Measurements from ENCODE around the gene CDK12. TPM values are rescaled to one million over a fixed set of nuclear protein-coding genes. Genes with fewer than 3 reads are reported as not detected.

Gene CDK12
- total and polyA plus RNA-seq, 10 of the 15 experiments (the other 5 are each of a cell fraction or from before 2014, with no cell fraction given): 3.2 to 55.1 (median 31.9) TPM

GRCh38 chr17:39530513-39530912, 69.2 kb downstream of the CDK12 start:
- no peaks in the 10 kb centered on the region for H3K9me3 ChIP-seq (replicated peaks; ENCODE audit: control insufficient read depth, insufficient read depth, low read length)
- BruUV-seq (replicated peaks): no TSS peak
- TF ChIP-seq JUND (IDR thresholded peaks at IDR 0.05; ENCODE audit: low read depth, low read length): no peak
- TF ChIP-seq POLR2A (IDR thresholded peaks at IDR 0.05; ENCODE audit: low read depth, low read length): no peak
- TF ChIP-seq ASH2L (IDR thresholded peaks at IDR 0.05; ENCODE audit: borderline replicate concordance, low read depth): no peak
- no peaks in the 10 kb centered on the region for H3K79me2 ChIP-seq (ENCODE audit: control insufficient read depth, insufficient read depth, low read length)
- no peak overlapping the region for H3K4me3 ChIP-seq
- H4K20me1 ChIP-seq (ENCODE audit: control insufficient read depth, insufficient read depth): no peaks in the 10 kb centered on the region
- POLR2A ChIA-PET: no interaction called here
- H3K4me1 ChIP-seq (ENCODE audit: control insufficient read depth, insufficient read depth, low read length): no peaks in the 10 kb centered on the region
- intact Hi-C loops (cut with micrococcal nuclease; ENCODE audit: unreplicated experiment) (no loop called here), in situ Hi-C loops (cut with MboI) (no loop called here)
- H3K27ac ChIP-seq (ENCODE audit: control insufficient read depth, insufficient read depth): no peak overlapping the region
- ATAC-seq (no peak), DNase-seq (ENCODE audit: low read depth, low spot score) (no peak), FAIRE-seq (no peak)
- SMC1A ChIA-PET (ENCODE audit: uncharacterized antibody, unreplicated experiment): no interaction called here
- RAD21 ChIA-PET (ENCODE audit: unreplicated experiment): no interaction called here
- CTCF ChIA-PET: no interaction called here
- H3K9ac ChIP-seq (ENCODE audit: control insufficient read depth, insufficient read depth, low read length): no peak overlapping the region
- H3K4me2 ChIP-seq (ENCODE audit: control insufficient read depth, insufficient read depth): no peak overlapping the region
- H3K36me3 ChIP-seq (ENCODE audit: control insufficient read depth in 2 of 2, insufficient read depth in 2 of 2, low read length in 1 of 2): peaks cover 16 to 39% of the 10 kb centered on the region in 2 experiments
- no peaks in the 10 kb centered on the region for H3K27me3 ChIP-seq (replicated peaks in 1 of 2; ENCODE audit: control insufficient read depth in 2 of 2, insufficient read depth in 2 of 2, low read length in 1 of 2)
- no peak overlapping the region for H2AFZ ChIP-seq (ENCODE audit: control insufficient read depth, low read depth, low read length)
- WGBS (ENCODE audit: insufficient coverage, insufficient replicate concordance, low lambda C conversion rate, missing lambda C conversion rate): 93% methylated on average over 5 of the region's 10 CpGs

- Histone ChIP-seq H2AFZ (ENCODE audit: control insufficient read depth, low read depth, low read length) (no peak overlapping the region), H3K4me2 (ENCODE audit: control insufficient read depth, insufficient read depth) (no peak overlapping the region), H3K36me3 (ENCODE audit: control insufficient read depth in 2 of 2, insufficient read depth in 2 of 2, low read length in 1 of 2) (peaks cover 10 to 32% of the 10 kb centered on the region in 2 experiments), H3K4me1 (ENCODE audit: control insufficient read depth, insufficient read depth, low read length) (no peaks in the 10 kb centered on the region), H3K27ac (ENCODE audit: control insufficient read depth, insufficient read depth) (no peak overlapping the region), H3K27me3 (replicated peaks in 1 of 2; ENCODE audit: control insufficient read depth in 2 of 2, insufficient read depth in 2 of 2, low read length in 1 of 2) (no peaks in the 10 kb centered on the region), H3K4me3 (no peak overlapping the region), H3K79me2 (ENCODE audit: control insufficient read depth, insufficient read depth, low read length) (no peaks in the 10 kb centered on the region), H4K20me1 (ENCODE audit: control insufficient read depth, insufficient read depth) (no peaks in the 10 kb centered on the region), H3K9ac (ENCODE audit: control insufficient read depth, insufficient read depth, low read length) (no peak overlapping the region), H3K9me3 (replicated peaks; ENCODE audit: control insufficient read depth, insufficient read depth, low read length) (no peaks in the 10 kb centered on the region)
- intact Hi-C loops (cut with micrococcal nuclease; ENCODE audit: unreplicated experiment) (no loop called here), in situ Hi-C loops (cut with MboI) (no loop called here)
- ChIA-PET CTCF (interaction anchor here (0.9 kb wide), 1 partner anchor 255 kb away, joined by 3 read pairs; no protein-coding TSS in a partner anchor), RAD21 (ENCODE audit: unreplicated experiment) (no interaction called here), SMC1A (ENCODE audit: uncharacterized antibody, unreplicated experiment) (no interaction called here), POLR2A (interaction anchor here (0.5 kb wide), 1 partner anchor 241 kb away, joined by 4 read pairs; no protein-coding TSS in a partner anchor)
- 89% methylated on average over 6 of the region's 6 CpGs for WGBS (ENCODE audit: insufficient coverage, insufficient replicate concordance, low lambda C conversion rate, missing lambda C conversion rate)
- FAIRE-seq (no peak), DNase-seq (ENCODE audit: low read depth, low spot score) (no peak), ATAC-seq (no peak)
- BruUV-seq (replicated peaks): no TSS peak
- TF ChIP-seq SMAD1 (IDR thresholded peaks at IDR 0.05; ENCODE audit: low read depth, partially characterized antibody) (no peak), JUNB (IDR thresholded peaks at IDR 0.05) (no peak), BHLHE40 (IDR thresholded peaks at IDR 0.05; ENCODE audit: borderline replicate concordance in 1 of 2, low read depth in 2 of 2, low read length in 1 of 2) (no peak), E2F8 (IDR thresholded peaks at IDR 0.05; ENCODE audit: low read depth, partially characterized antibody) (no peak), ZNF384 (IDR thresholded peaks at IDR 0.05; ENCODE audit: borderline replicate concordance, low read depth, low read length) (no peak), IRF5 (IDR thresholded peaks at IDR 0.05; ENCODE audit: borderline replicate concordance) (no peak), RUNX3 (IDR thresholded peaks at IDR 0.05; ENCODE audit: low read length) (no peak), IRF3 (IDR thresholded peaks at IDR 0.05) (no peak), RAD21 (IDR thresholded peaks at IDR 0.05; ENCODE audit: insufficient read depth, low read depth, low read length) (no peak), RBBP5 (conservative IDR thresholded peaks at IDR 0.05) (no peak), ASH2L (IDR thresholded peaks at IDR 0.05; ENCODE audit: borderline replicate concordance, low read depth) (no peak), NFYB (IDR thresholded peaks at IDR 0.05; ENCODE audit: insufficient read depth, low read depth, low read length) (no peak)
Observed at GRCh38 chr17:39531252-39531651, 70.0 kb downstream of the CDK12 start.

Data from GM12878 (cell line).